ENCODE results near the gene HNRNPH1.
"Not testable (repeated sequence)": the region's sequence is repeated elsewhere in the genome, so short reads cannot be mapped to it uniquely, and the experiment has no call there.

Gene HNRNPH1, protein sequence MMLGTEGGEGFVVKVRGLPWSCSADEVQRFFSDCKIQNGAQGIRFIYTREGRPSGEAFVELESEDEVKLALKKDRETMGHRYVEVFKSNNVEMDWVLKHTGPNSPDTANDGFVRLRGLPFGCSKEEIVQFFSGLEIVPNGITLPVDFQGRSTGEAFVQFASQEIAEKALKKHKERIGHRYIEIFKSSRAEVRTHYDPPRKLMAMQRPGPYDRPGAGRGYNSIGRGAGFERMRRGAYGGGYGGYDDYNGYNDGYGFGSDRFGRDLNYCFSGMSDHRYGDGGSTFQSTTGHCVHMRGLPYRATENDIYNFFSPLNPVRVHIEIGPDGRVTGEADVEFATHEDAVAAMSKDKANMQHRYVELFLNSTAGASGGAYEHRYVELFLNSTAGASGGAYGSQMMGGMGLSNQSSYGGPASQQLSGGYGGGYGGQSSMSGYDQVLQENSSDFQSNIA

DNA sequence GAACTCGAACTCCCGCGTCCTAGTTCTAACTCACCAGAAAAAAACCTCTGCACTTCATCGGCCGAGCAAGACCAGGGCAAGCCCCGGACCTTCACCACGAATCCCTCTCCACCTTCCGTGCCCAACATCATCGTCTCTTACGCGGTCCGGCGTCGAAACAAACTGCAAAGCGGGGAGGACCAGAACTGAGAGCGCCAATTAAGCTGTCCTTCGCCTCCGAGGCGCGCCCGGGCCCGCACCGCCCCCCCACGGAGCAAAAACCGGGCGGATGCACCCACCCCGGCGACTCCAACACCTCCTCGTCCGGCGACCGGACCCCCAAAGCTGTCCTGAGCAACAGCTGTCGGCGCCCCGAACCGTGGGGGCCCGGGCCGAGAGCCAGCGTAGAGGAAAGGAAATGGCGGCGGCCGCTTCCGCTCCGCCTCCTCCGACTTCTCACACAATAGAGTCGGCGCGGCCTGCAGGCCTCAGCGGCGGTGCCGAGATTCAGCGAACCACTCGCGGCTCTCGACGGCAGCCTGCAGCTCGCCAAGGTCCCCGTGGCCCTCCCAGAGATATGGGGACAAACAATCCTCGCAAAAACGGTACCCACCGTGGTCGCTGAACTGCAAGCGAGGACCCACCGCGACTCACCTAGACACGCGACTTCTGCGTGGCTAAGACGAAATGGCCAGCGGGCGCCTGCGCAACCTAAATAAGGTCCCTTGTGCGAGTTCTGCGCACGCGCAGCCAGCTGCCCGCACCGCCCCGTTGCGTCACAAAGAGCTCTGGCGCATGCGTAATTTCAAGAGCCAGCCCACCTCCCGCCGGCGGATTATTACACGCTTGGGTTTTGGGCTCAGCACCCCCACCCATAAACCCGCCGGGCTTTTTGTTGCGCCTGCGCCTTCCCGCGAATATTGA, at the start of gene HNRNPH1:
HNRNPH1 (minus strand) TSS at position 669 of the 903 bp plus-strand sequence; CDS start at position 131, 538 bp downstream.
- DNase-seq: peak; percentile 96

DNA sequence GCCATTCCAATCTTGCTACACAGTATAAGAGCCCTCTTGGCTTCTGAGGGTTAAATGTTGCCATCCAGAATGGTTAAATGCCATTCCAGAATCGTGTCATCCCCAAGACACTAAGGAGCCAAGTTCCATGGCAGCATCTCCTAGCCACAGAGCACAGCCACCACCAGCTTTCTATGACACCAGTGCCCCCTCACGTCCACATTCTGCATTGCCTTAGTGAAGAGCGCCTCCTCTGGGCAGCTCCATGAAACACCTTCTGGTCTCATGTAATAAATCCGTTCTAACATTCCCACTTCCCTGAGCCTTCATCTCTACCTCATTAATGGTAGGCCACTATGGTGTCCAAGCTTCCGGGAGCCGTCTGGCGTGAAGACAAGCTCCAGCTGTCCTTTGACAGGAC, 44.9 kb upstream of the HNRNPH1 start:
- no peak for DNase-seq

DNA sequence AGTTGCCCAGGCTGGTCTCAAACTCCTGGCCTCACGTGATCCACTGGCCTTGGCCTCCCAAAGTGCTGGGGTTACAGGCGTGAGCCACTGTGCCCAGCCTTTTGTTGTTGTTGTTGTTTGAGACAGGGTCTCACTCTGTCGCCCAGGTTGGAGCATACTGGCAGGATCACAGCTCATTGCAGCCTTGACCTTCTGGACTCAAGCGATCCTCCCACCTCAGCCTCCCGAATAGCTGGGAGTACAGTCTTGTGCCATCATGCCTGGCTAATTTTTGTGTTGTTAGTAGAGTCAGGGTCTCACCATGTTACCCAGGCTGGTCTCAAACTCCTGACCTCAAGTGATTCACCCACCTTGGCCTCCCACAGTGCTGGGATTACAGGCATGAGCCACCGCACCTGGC, 38.2 kb upstream of the HNRNPH1 start:
- not testable (repeated sequence) for DNase-seq

DNA sequence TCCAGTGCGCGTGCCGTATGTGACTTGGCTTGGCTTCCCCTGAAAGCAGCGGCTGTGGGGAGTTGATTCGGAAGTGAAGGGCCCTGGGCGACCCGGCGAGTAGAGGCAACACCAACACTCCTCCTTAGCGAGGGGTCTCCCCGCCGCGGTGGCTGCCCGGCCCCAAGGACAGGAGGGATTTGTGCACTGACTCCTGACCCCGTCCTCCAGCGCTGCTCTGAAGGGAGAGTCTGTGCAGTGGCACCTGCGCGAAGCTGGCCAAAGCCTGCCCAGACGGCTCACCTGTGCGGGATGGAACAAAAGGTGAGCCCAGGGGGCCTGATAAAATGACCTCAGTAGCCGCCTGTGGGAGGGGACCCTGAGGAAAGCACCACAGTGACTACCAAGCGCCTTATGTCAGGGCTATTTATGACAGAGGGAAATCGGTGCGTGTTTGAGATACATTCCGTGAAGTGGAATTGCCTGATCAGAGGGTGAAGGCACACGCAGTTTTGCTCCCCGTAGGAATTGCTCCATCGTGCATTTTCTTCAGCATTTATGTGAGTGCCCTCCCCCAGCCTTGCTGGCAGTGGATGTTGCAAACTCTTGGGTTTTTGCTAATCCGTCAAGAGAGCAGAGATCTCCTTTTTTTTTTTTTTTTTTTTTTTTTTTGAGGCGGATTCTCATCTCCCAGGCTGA, 34.8 kb upstream of the HNRNPH1 start:
- DNase-seq: not testable (repeated sequence)

DNA sequence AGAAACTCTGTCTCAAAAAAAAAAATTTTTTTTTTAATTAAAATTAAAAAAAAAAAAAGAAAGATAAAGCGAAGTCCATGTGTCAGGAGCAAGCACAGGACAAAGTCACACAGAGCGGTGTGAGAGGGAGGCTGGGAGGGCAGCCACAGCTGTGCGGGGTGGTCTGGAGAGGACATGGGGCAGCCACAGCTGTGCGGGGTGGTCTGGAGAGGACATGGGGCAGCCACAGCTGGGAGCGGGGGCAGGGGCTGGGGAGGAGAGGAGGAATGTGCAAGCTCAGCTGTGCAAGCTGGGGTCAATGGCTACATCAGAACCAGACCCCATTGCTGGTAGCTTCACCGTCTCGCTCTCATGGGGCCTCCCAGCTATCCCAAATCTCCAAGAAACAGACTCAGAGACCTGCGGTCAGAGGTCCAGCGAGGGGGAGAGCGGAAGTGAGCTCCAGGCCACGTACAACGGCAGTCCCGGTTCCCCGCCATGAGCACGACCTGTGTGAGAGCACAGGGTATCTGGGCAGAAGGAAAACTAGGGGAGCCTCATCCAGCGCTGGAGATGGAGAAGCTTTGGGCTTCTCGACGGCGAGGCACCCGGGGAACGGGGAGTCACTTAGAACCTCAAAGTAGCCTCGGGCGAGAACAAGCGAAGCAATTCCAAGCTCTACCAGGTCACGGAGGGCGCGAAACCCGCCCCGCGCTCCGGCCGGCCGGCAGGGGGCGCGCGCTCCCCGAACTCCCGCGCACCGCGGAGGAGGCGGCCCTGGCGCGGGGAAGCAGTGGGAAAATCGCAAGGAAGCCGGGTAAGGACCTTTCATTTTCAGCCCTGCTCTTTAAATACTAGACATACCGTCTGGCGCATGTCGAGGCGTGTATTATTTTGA, 34.1 kb upstream of the HNRNPH1 start:
- DNase-seq: not testable (repeated sequence)

DNA sequence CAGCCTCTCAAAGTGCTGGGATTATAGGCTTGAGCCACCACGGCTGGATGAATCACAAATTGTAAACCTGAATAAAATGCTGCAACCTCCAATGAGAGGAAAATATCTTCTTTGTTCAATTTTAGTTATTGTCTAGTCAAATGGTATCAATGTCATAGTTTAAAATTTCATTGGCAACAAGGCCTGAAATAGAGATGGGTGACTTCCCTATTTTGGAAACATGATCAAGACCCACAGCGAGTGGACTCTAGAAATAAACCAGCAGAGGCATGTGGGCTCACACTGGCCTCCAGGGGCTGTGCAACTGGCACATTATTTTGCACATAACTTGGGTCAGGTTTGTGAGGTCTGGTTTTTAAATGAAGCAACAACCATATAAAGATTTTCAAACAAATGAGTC, 29.7 kb upstream of the HNRNPH1 start:
- DNase-seq: not testable (repeated sequence)

DNA sequence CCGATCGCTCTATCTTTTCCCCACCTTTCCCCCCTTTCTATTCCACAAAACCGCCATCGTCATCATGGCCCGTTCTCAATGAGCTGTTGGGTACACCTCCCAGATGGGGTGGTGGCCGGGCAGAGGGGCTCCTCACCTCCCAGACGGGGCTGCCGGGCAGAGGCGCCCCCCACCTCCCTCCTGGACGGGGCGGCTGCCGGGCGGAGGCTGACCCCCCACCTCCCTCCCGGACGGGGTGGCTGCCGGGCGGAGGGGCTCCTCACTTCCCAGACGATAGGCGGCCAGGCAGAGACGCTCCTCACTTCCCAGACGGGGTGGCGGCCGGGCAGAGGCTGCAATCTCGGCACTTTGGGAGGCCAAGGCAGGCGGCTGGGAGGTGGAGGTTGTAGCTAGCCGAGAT, 26.8 kb upstream of the HNRNPH1 start:
- not testable (repeated sequence) for DNase-seq

DNA sequence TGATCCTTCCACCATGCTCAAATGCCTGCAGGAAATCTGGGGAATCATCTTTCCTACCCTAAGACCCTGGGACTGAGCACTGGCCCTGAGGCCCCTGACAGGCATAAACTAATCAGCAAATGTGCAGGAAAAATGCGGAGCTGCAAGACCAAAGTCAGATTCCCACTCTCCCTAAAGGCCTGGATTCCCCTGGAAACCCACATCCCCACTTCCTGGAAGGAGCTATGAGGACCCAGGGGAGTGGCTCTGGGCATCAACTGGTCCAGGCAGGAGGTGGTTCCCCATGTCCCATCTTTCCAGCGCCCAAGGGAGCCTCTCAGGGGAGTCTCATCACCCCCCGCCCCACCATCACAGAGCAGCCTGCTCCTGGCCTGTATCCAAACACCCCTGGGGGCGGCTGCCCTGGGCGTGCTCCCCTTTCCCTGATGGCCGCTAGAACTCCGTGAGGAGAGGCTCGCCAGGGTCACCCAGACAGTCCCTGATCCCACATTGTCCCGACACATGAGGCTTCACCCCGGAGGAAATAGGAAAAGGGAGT, 25.8 kb upstream of the HNRNPH1 start:
- not testable (repeated sequence) for DNase-seq

DNA sequence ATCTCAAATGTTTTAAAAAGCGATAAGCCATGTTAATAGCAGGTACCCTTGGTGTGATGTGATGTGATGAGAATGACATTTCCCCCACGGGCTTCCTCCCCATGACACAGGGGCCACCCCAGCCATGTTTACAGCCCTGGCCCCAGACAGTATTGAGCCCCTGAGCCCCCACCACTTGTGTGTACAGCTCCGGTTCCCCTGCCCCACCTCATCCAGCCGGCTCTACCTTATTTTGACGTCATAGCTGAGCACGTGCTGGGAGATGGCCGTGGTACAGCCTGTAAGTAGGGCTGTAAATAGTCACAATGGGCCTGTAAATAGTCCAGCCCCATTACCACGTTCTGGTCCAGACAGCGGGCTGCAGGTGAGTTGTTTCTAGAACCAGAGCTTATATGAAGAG, 24.9 kb upstream of the HNRNPH1 start:
- DNase-seq: no peak

DNA sequence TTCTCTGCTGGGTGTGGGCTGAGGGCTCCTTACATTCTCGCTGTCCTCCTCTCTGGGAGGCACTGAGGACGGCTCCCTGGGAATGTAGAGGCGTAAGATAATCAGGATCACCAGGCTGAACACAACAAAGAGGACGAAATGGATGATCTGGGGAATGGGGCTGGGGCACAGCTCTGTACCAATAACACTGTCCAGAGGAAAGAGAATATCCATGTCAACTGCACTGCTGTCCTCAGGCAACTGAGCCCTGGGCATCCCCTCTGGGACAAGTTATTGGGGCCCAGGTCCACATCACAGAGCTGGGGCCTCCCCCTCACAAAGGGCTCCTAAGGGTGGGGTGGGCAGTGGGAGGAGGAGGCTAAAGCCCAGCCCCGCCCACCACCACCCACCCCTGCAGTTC, 21.3 kb upstream of the HNRNPH1 start:
- not testable (repeated sequence) for DNase-seq

DNA sequence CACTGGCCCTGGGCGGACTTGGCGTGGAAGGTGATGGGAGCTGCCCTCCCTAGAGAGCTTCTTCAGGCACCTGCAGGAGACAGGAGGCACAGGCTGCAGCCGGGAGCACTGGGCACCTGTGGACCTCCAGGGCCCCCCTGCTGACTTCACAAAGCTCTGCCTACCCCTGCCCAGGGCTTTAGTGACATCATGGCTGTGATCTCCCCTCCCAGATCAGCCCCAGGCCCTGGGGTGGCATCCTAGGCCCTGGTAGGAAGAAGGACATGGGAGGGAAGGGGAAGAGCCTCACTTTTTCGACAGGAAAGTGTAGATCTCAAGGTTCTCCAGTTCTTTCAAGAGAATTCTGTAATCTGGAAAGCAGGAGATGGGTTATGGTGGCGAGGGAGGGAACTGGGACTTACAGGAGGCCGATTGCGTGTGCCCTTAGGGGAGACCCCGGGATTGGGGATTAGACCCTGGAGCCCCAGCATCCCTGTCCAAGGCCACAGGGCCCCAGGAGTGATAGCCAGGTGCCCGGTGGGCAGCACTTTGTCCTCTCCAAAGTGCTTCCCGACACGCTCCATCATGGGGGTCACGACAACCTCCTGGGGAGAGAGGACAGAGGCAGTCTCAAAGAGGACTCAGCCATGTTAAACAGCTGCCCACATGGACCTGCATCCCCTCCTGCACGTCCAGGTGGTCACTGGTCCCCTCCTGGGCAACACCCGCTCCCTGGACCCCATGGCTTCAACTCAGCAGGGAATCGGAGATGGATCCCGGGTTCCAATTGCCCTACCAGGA, 19.9 kb upstream of the HNRNPH1 start:
- not testable (repeated sequence) for DNase-seq

DNA sequence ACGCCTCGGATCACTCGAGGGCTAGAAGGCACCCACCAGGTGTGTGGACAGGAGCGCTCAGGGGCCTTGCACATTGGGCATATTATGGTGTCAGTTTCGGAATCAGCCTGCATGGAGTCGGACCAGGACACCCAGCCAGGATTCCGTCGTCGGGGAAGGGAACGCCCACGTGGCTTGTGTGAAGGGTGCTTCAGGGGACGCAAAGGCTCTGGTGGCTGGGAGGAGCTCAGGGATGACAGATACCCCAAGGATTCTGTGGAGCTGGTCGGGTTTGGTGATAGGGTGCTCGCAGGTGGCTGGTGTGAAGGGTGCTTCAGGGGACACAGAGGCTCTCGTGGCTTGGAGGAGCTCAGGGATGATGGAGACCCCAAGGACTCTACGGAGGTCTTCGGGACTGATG, 19.2 kb upstream of the HNRNPH1 start:
- not testable (repeated sequence) for DNase-seq

DNA sequence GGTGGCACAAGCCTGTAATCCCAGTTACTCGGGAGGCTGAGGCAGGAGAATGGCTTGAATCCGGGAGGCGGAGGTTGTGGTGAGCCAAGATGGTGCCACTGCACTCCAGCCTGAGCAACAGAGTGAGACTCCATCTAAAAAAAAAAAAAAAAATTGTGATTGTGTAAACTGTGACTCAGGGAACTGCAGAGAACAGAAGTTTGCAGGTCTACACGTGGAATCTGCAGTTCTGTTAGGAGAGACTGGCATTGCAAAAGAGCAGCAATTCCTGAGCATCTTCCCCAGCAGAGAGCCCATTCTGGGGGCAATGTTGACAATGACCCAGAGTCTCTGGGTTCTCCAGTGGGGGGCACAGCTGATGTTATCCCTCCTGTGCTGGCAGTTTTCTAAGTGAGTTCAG, 18.3 kb upstream of the HNRNPH1 start:
- not testable (repeated sequence) for DNase-seq

DNA sequence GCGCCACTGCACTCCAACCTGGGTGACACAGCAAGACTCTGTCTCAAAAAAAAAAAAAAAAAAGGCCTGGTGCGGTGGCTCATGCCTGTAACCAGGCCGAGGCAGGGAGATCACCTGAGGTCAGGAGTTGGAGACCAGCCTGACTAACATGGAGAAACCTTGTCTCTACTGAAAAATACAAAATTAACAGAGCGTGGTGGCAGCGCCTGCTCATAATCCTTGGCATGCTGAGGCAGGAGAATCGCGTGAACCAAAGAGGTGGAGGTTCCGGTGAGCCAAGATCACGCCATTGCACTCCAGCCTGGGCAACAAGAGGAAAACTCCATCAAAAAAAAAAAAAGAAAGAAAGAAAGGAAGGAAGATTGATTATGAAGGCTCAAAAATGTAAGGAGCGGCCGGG, 15.8 kb upstream of the HNRNPH1 start:
- not testable (repeated sequence) for DNase-seq

DNA sequence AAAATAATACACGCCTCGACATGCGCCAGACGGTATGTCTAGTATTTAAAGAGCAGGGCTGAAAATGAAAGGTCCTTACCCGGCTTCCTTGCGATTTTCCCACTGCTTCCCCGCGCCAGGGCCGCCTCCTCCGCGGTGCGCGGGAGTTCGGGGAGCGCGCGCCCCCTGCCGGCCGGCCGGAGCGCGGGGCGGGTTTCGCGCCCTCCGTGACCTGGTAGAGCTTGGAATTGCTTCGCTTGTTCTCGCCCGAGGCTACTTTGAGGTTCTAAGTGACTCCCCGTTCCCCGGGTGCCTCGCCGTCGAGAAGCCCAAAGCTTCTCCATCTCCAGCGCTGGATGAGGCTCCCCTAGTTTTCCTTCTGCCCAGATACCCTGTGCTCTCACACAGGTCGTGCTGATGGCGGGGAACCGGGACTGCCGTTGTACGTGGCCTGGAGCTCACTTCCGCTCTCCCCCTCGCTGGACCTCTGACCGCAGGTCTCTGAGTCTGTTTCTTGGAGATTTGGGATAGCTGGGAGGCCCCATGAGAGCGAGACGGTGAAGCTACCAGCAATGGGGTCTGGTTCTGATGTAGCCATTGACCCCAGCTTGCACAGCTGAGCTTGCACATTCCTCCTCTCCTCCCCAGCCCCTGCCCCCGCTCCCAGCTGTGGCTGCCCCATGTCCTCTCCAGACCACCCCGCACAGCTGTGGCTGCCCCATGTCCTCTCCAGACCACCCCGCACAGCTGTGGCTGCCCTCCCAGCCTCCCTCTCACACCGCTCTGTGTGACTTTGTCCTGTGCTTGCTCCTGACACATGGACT, 11.1 kb upstream of the HNRNPH1 start:
- not testable (repeated sequence) for DNase-seq

DNA sequence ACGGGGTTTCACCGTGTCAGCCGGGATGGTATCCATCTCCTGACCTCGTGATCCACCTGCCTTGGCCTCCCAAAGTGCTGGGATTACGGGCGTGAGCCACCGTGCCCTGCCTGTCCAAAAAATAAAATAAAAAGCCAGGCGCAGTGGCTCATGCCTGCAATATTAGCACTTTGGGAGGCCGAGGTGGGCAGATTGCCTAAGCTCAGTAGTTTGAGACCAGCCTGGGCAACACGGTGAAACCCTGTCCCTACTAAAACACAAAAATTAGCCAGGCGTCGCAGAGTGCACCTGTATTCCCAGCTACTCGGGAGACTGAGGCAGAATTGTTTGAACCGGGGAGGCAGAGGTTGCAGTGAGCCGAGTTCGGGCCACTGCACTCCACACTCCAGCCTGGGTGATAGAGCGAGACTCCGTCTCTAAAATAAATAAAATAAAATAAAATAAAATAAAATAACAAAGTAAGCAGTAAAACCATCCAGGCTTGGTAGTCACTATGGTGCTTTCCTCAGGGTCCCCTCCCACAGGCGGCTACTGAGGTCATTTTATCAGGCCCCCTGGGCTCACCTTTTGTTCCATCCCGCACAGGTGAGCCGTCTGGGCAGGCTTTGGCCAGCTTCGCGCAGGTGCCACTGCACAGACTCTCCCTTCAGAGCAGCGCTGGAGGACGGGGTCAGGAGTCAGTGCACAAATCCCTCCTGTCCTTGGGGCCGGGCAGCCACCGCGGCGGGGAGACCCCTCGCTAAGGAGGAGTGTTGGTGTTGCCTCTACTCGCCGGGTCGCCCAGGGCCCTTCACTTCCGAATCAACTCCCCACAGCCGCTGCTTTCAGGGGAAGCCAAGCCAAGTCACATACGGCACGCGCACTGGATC, 10.3 kb upstream of the HNRNPH1 start:
- DNase-seq: not testable (repeated sequence)

DNA sequence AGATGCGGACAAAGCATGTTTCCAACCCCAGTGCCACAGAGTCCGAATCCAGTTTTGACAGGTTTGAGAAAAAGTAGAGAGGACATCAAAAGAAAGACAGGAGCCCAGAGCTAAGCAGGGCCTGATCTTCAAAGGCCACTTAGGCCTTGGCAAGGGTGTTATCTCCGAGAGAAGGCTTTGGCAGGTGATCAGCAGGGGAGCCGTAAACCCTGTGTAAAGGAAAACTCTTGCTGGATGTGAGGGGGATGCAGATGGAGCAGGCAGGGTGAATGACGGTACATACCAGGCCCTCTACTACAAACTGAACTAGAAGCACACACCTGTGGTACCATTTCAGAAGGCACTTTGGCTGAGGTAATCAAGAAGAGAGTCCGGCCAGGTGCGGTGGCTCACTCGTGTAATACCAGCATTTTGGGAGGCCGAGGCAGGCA, 1.4 kb upstream of the HNRNPH1 start:
- DNase-seq: no peak

DNA sequence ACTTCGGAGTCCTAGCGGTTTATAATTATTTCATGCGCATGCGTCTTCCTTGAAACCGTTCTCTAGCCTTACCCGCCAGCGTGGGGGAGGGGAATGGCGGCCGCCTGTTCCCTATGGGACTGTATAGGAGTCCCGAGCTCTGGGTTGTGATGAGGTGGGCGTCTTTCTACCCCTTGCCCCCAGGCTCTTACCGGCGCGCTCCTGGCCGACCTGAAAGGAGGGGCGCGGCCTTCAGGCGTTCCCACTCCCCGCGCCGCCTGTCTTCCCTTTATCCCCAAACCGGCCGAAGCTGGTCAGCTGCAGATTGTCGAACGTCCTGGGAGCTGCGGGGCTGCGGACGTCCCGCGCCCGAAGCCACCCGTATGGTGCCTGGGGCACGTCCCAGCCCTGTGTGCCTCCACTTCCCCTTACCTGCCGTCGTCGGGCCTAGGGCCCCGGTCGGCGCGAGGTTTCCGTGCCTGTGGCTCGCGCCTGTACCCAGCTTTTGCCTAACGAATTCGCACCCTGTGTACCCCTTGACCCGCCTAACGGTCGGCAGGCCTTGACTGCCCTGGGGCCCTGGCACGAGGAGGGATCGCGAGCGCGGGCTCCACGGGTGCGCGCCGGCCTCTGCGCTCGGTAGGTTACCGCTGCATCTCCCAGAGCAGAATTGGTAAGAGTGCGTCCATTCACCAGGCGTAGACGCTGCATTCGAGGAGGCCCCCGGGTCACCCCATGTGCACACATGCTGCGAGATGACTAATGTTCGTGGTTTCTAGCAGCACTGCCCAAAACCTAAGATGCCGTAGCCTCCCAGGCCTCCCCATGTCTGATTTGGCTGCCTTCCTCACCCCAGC, 653 bp upstream of the HNRNPH1 start:
- no peak for DNase-seq

Measured in NCI-H2107 (cell line).